H9 (cell line): ENCODE results near the gene NANOS1. TPM values are rescaled to one million over a fixed set of nuclear protein-coding genes. Genes with fewer than 3 reads are reported as not detected.

Experiments
- DNase-seq: peaks from one replicate; pipeline ENCODE4 v3.0.0-alpha.2; 2017
- H2AFZ ChIP-seq: one replicate; pipeline ENCODE4 v1.6.1; 2013; ENCODE audit warnings: mild to moderate bottlenecking, low read length, control low read depth, moderate library complexity
- H2AK5ac ChIP-seq: 2 replicates; pipeline ENCODE4 v1.6.1; 2013; ENCODE audit warnings: low read length, control low read depth, mixed read lengths; ENCODE audit not compliant: insufficient read length
- H2BK120ac ChIP-seq: one replicate; pipeline ENCODE4 v1.6.1; 2013; ENCODE audit warnings: low read depth, mild to moderate bottlenecking, low read length, control low read depth, inconsistent platforms; ENCODE audit not compliant: poor library complexity, severe bottlenecking
- H2BK12ac ChIP-seq: 2 replicates; pipeline ENCODE4 v1.6.1; 2013; ENCODE audit warnings: low read length, control low read depth, mixed read lengths, low read depth; ENCODE audit not compliant: insufficient read length
- H2BK15ac ChIP-seq: 2 replicates; pipeline ENCODE4 v1.6.1; 2013; ENCODE audit warnings: low read depth, low read length, control low read depth
- H2BK20ac ChIP-seq: one replicate; pipeline ENCODE4 v1.6.1; 2013; ENCODE audit warnings: low read depth, mild to moderate bottlenecking, low read length, control low read depth, inconsistent platforms; ENCODE audit not compliant: poor library complexity, severe bottlenecking
- H2BK5ac ChIP-seq: 2 replicates; pipeline ENCODE4 v1.6.1; 2013; ENCODE audit warnings: low read length, control low read depth, mixed read lengths; ENCODE audit not compliant: insufficient read length
- H3K14ac ChIP-seq: 2 replicates; pipeline ENCODE4 v1.6.1; 2013; ENCODE audit warnings: low read length, control low read depth; ENCODE audit not compliant: insufficient read depth
- H3K18ac ChIP-seq: 2 replicates; pipeline ENCODE4 v1.6.1; 2013; ENCODE audit warnings: low read depth, mild to moderate bottlenecking, mixed read lengths, low read length, control low read depth; ENCODE audit not compliant: insufficient read length
- H3K23ac ChIP-seq: 2 replicates; pipeline ENCODE4 v1.6.1; 2013; ENCODE audit warnings: low read length, control low read depth, mixed read lengths, low read depth; ENCODE audit not compliant: insufficient read length
- H3K23me2 ChIP-seq: 2 replicates; pipeline ENCODE4 v1.6.1; 2013; ENCODE audit warnings: low read depth, mild to moderate bottlenecking, mixed read lengths, low read length, control low read depth; ENCODE audit not compliant: insufficient read length, poor library complexity, severe bottlenecking
- H3K27ac ChIP-seq: 2 replicates; pipeline ENCODE4 v1.5.1; 2013; ENCODE audit warnings: low read length, control low read depth, mixed read lengths, low read depth; ENCODE audit not compliant: insufficient read length
- H3K27me3 ChIP-seq: 2 replicates; pipeline ENCODE4 v1.6.1; 2013; ENCODE audit warnings: low read length, control low read depth, inconsistent platforms; ENCODE audit not compliant: insufficient read depth
- H3K4ac ChIP-seq: 2 replicates; pipeline ENCODE4 v1.6.1; 2013; ENCODE audit warnings: low read depth, mild to moderate bottlenecking, control low read depth, inconsistent platforms, low read length, moderate library complexity
- H3K4me1 ChIP-seq: 2 replicates; pipeline ENCODE4 v1.6.1; 2013; ENCODE audit warnings: low read length, control low read depth, inconsistent platforms; ENCODE audit not compliant: insufficient read depth
- H3K4me2 ChIP-seq: 2 replicates; pipeline ENCODE4 v1.6.1; 2013; ENCODE audit warnings: low read length, control low read depth, mixed read lengths; ENCODE audit not compliant: insufficient read length, insufficient read depth
- H3K56ac ChIP-seq: 2 replicates; pipeline ENCODE4 v1.6.1; 2013; ENCODE audit warnings: low read depth, mild to moderate bottlenecking, mixed read lengths, low read length, control low read depth; ENCODE audit not compliant: insufficient read length
- H3K79me1 ChIP-seq: 2 replicates; pipeline ENCODE4 v1.6.1; 2013; ENCODE audit warnings: low read depth, mild to moderate bottlenecking, moderate library complexity, low read length, control low read depth, inconsistent platforms; ENCODE audit not compliant: insufficient read depth, poor library complexity, severe bottlenecking
- H3K79me2 ChIP-seq: 2 replicates; pipeline ENCODE4 v1.6.1; 2013; ENCODE audit warnings: low read length, control low read depth, inconsistent platforms; ENCODE audit not compliant: insufficient read depth
- H3K9ac ChIP-seq: 2 replicates; pipeline ENCODE4 v1.6.1; 2013; ENCODE audit warnings: low read length, control low read depth, mixed read lengths; ENCODE audit not compliant: insufficient read length; ENCODE audit errors: extremely low read depth
- H3K9me3 ChIP-seq: one replicate; pipeline ENCODE4 v1.6.1; 2013; ENCODE audit warnings: low read depth, low read length, inconsistent platforms; ENCODE audit not compliant: control insufficient read depth
- H3T11ph ChIP-seq: one replicate; pipeline ENCODE4 v1.6.1; 2013; ENCODE audit warnings: mild to moderate bottlenecking, low read length, control low read depth, inconsistent platforms
- H4K20me1 ChIP-seq: one replicate; pipeline ENCODE4 v1.6.1; 2013; ENCODE audit not compliant: control insufficient read depth, insufficient read length, insufficient read depth
- H4K5ac ChIP-seq: 2 replicates; pipeline ENCODE4 v1.6.1; 2013; ENCODE audit warnings: low read depth, mild to moderate bottlenecking, mixed read lengths, low read length, control low read depth; ENCODE audit not compliant: insufficient read length
- H4K8ac ChIP-seq: replicated peaks from 2 replicates; pipeline ENCODE4 v1.6.1; 2013; ENCODE audit warnings: low read length, control low read depth, mixed read lengths, low read depth; ENCODE audit not compliant: insufficient read length
- H4K91ac ChIP-seq: 2 replicates; pipeline ENCODE4 v1.6.1; 2013; ENCODE audit warnings: low read depth, mild to moderate bottlenecking, moderate library complexity, mixed read lengths, low read length, control low read depth; ENCODE audit not compliant: insufficient read length
- H3K27ac Mint-ChIP-seq, 3 experiments: 2 replicates in 2 of 3; 3 replicates in 1 of 3; pipeline ENCODE4 v1.8.0; 2020 to 2021; ENCODE audit warnings: mixed read lengths in 3 of 3, mild to moderate bottlenecking in 1 of 3, moderate library complexity in 1 of 3
- H3K27me3 Mint-ChIP-seq: 2 replicates; pipeline ENCODE4 v1.8.0; 2021; ENCODE audit warnings: low read depth, mild to moderate bottlenecking, moderate library complexity, mixed read lengths
- H3K36me3 Mint-ChIP-seq, 3 experiments: 2 replicates in 2 of 3; 3 replicates in 1 of 3; pipeline ENCODE4 v1.8.0; 2020 to 2021; ENCODE audit warnings: low read depth in 3 of 3, mixed read lengths in 3 of 3; ENCODE audit not compliant: insufficient read depth in 1 of 3
- H3K4me1 Mint-ChIP-seq, 2 experiments: 2 replicates each; pipeline ENCODE4 v1.8.0; 2020; ENCODE audit warnings: mixed read lengths in 2 of 2
- H3K4me3 Mint-ChIP-seq, 2 experiments: 2 replicates in 1 of 2; 3 replicates in 1 of 2; pipeline ENCODE4 v1.8.0; 2020 to 2021; ENCODE audit warnings: mild to moderate bottlenecking in 2 of 2, mixed read lengths in 2 of 2, moderate library complexity in 1 of 2
- H3K9me3 Mint-ChIP-seq, 2 experiments: 2 replicates in 1 of 2; 3 replicates in 1 of 2; pipeline ENCODE4 v1.8.0; 2020; ENCODE audit warnings: mild to moderate bottlenecking in 2 of 2, mixed read lengths in 2 of 2, moderate library complexity in 1 of 2
- CTCF ChIP-seq: fragments of 200-600 bp; sonication (generic); conservative IDR thresholded peaks from 3 replicates; pipeline ENCODE4 v1.8.0; 2021; ENCODE audit warnings: antibody characterized with exemption, mild to moderate bottlenecking
- WGBS: extraction: QIAGEN DNeasy Blood & Tissue Kit; methylation state at CpG from one replicate; pipeline ENCODE4 v1.1.7; 2013; ENCODE audit warnings: missing lambda C conversion rate, low lambda C conversion rate, mixed read lengths; ENCODE audit not compliant: insufficient read length; ENCODE audit errors: extremely low coverage; 5-methylcytosine and 5-hydroxymethylcytosine counted together
- total RNA-seq: library from RNA; stranded (reverse); gene quantifications from 2 replicates; pipeline ENCODE4 v1.2.1, GENCODE V29; 2021

Gene NANOS1
- total RNA-seq, 1 experiment from 2014 or later: 4.5 TPM

- H3K27me3 ChIP-seq: no peaks in the 10 kb centered on the region
- Mint-ChIP-seq H3K9me3 (peaks cover 17 to 18% of the 10 kb centered on the region in 2 experiments), H3K27me3 (no peaks in the 10 kb centered on the region; the same call in 1 of the 2 replicates), H3K27ac (no peak overlapping the region), H3K4me3 (no peak overlapping the region), H3K4me1 (peaks cover 10 to 16% of the 10 kb centered on the region in 2 experiments; a peak in 3 of 4 replicates), H3K36me3 (peaks cover 6 to 17% (median 10%) of the 10 kb centered on the region in 3 experiments)
- WGBS: no CpG with 5 or more reads among the region's 4 CpGs
- no peak overlapping the region for H2BK20ac ChIP-seq
- no peak overlapping the region for H3K4ac ChIP-seq
- H2BK15ac ChIP-seq: no peak overlapping the region
- H3K4me2 ChIP-seq: no peak overlapping the region
- H3T11ph ChIP-seq: no peak overlapping the region
- H4K20me1 ChIP-seq: no peaks in the 10 kb centered on the region
- no peak overlapping the region for H4K8ac ChIP-seq
- H3K56ac ChIP-seq: no peak overlapping the region
- no peak overlapping the region for H3K27ac ChIP-seq
- no peak overlapping the region for H3K18ac ChIP-seq
- TF ChIP-seq CTCF: no peak
- H3K14ac ChIP-seq: no peak overlapping the region; the same call in 1 of the 2 replicates
- no peaks in the 10 kb centered on the region for H3K23me2 ChIP-seq
- DNase-seq: peak; percentile 10
- H4K91ac ChIP-seq: no peak overlapping the region
- no peak overlapping the region for H2BK12ac ChIP-seq
- H2BK120ac ChIP-seq: no peak overlapping the region
- no peak overlapping the region for H2AK5ac ChIP-seq
- no peaks in the 10 kb centered on the region for H3K79me2 ChIP-seq
- H3K23ac ChIP-seq: no peak overlapping the region
- no peak overlapping the region for H3K9ac ChIP-seq
- H4K5ac ChIP-seq: no peak overlapping the region
- no peak overlapping the region for H2AFZ ChIP-seq
- no peaks in the 10 kb centered on the region for H3K9me3 ChIP-seq
- no peaks in the 10 kb centered on the region for H3K79me1 ChIP-seq
- H3K4me1 ChIP-seq: no peaks in the 10 kb centered on the region
- no peak overlapping the region for H2BK5ac ChIP-seq
Observed at GRCh38 chr10:118982366-118982765, 47.1 kb upstream of the NANOS1 start.
